COLO668 (cell line): ENCODE measurements around the gene C10orf143.
A peak's percentile ranks its signal among the peaks of the same experiment; 100 is the strongest.
"Not testable (repeated sequence)": the region's sequence is repeated elsewhere in the genome, so short reads cannot be mapped to it uniquely, and the experiment has no call there.

Source experiments
- DNase-seq: peaks from one replicate; lab custom pipeline; 2025; ENCODE audit not compliant: unreplicated experiment; lab: John Stamatoyannopoulos, UW

The C10orf143 gene

GRCh38 chr10:130110246-130111112 is at the start of gene C10orf143:
TSS of gene C10orf143 (minus strand) at chr10:130110830. CDS start at chr10:130110772, 58 bp downstream.
- DNase-seq: peak; percentile 91

DNA sequence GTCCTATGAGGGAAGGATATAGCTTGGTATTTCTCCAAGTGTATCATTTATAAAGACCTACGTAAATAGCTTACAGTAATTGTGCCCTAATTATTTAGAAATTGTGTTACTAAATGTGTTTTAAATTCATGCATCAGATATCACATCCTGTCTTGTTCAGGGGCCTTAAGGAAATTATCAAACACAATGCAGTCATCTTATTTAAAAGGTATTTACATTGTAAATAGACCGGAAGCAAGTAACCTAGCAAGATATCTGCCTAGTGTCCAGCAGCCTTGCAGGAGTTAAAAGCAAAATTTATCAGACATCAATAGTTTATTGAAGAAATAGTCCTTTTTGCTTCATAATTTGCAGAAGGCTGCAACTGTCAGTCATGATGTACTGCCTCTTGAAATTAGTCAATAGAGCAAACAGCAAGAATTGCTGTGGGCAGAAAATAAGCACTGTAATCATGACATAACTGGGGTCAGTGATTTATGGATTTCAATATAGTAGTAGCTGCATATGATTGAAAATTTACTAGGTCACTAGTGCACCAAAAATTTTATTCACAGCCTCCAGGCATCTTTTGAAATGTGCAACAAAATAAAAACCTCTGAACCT is 48.7 kb upstream of the C10orf143 start:
- no peak for DNase-seq

DNA sequence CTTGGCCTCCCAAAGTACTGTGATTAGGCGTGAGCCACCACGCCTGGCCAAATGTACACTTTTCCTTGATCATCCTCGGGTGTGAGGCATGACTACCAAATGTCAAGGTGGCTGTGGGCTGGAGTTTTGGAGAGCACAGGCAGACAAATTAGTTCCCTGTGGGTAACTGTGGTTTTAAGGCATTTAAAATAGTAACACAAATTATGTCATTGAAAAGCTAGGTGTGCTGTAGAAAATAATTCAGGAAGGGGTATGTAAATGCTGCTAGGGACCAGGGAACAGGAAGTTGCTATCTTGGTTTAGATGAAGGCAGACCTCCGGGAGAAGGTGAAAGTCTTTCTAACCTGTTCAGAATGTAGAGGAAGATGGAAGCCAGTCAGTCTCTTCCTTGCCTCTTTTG is 35.4 kb upstream of the C10orf143 start:
- no peak for DNase-seq

- no peak for DNase-seq
These were observed 31.2 kb upstream of the C10orf143 start for GRCh38 chr10:130141878-130142277.

- DNase-seq: no peak
These were observed 30.8 kb upstream of the C10orf143 start for GRCh38 chr10:130141460-130141859.

GRCh38 chr10:130141038-130141437 is 30.4 kb upstream of the C10orf143 start:
- no peak for DNase-seq

DNA sequence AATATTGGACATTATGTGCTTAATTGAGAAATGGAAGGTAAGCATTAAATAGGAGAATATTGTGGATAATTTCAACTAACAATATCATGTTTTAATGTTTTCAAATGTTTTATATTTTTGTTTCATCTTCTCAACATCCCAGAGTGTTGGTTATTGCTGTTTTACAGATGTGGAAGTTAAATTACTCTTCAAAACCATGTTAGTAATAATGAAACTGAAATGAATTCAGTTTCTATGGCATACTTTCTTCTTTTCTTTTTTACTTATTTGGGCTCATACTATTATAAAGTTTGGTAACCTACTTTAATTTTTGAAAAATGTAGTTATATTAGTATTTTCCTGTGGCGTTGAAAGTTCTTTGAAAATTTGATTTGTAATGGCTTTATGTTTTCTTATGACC is 29.8 kb upstream of the C10orf143 start:
- no peak for DNase-seq

DNA sequence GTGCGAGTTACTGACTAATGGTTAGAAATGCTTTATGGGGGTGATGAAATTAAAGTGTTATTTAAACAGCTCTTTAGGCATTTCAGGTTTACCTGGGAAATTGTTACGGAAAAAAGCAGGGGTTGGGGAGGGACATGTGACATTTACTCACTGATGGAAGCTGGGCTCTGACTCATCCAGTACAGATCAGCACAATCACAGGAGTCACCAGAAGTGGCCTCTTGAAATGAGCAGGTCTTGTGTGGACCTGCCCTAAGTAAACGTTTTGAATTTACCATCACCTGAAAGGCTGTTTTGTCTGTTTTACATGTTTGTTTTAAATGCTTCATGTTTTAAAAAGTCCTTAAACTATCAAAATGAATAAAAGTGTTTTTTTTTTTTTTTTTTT is 27.8 kb upstream of the C10orf143 start:
- peak; percentile 48 for DNase-seq

GRCh38 chr10:130137659-130138478 is 27.2 kb upstream of the C10orf143 start:
- peak; percentile 17 for DNase-seq

GRCh38 chr10:130137090-130137448 is 26.4 kb upstream of the C10orf143 start:
- peak; percentile 14 for DNase-seq

DNA sequence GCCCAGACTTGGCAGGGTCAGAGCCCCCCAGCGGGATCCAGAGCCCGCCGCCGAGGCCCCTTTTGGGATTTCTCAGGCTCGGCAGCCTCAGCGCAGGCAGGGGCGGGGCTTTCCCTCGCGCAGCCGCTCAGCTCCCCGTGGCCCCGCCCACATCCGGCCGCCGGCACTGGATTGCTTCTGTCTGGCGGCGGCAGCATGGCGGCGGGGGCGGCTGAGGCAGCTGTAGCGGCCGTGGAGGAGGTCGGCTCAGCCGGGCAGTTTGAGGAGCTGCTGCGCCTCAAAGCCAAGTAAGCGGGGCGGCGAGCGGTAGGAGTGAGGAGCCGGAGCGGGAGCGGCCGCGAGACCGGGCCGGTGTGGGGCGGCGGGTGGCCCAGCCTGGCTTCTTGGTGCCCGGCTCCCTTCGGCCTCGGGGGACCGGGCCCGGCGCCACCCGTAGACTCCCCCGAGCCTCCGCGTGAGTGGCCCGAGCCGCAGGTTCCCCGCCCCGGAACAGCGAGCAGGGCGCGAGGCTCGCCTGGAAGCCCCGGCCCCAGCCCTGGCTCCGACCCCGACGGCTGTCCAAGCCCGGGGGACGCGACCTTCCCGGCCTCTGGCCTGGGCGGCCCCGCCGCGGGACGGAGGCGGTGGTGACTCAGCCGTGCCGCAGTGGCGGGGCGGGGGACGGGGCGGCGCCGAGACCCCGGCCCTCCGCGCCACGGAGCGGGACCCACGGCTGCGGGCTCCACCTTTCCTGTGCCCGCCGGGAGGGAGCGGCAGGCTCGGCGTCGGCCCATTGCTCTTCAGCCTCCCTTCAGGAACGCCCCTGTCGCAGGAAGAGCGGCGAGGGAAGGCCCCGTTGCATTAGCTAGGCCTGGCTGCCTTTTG is 25.8 kb upstream of the C10orf143 start, which contains the start of gene GLRX3:
GLRX3 (plus strand) TSS at position 166 of the 864 bp plus-strand sequence; CDS start at position 196, 30 bp downstream.
- DNase-seq: peak; percentile 84

DNA sequence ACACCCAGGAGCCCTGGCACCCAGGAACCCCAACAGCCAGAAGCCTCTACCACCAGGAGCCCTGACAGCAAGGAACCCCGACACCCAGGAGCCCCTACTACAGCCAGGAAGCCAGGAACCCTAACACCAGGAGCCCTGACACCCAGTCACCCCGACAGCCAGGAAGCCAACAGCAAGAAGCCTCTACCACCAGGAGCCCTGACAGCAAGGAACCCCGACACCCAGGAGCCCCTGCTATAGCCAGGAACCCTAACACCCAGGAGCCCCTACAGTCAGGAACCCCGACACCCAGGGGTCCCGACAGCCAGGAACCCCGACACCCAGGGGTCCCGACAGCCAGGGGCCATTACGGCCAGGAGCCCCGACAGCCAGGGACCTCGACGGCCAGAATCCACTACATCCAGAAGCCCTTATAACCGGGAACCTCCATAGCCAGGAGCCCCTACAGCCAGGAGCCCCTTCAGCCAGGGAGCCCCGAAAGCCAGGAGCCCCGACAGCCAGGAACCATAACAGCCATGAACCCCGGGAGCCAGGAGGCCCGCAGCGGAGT is 25.1 kb upstream of the C10orf143 start:
- DNase-seq: no peak

GRCh38 chr10:130128922-130129321 is 18.3 kb upstream of the C10orf143 start:
- no peak for DNase-seq

- no peak for DNase-seq
These were observed 17.6 kb upstream of the C10orf143 start for GRCh38 chr10:130128062-130128781.

- peak; percentile 34 for DNase-seq
These were observed 16.9 kb upstream of the C10orf143 start for GRCh38 chr10:130127364-130128061.

GRCh38 chr10:130121486-130122079 is 11.0 kb upstream of the C10orf143 start:
- DNase-seq: peak; percentile 16

GRCh38 chr10:130117535-130117934 is 6.9 kb upstream of the C10orf143 start:
- not testable (repeated sequence) for DNase-seq

GRCh38 chr10:130116942-130117341 is 6.3 kb upstream of the C10orf143 start:
- DNase-seq: not testable (repeated sequence)

DNA sequence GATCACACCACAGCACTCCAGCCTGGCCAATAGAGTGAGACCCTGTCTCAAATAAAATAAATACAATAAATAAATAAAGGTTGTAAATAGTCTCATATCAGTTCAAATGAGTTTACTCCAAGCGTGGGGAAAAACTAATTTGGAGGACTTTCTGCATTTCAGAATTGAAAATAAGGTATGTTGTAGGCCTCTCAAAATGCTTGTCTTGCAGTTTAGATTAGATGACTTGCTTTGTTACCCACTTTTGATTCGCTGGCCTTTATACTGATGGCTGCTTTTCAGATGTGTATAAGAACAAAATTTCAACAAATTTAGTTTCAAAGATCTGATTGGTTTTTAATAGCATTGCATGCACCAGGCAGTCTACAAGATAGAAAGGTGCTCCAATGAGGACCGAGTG is 2.2 kb upstream of the C10orf143 start:
- DNase-seq: no peak
